ENCODE data around the gene ZNF410.

- TF ChIP-seq CTCF (IDR thresholded peaks at IDR 0.05) (no peak), NR3C1 (CRISPR knock-in tag; conservative IDR thresholded peaks at IDR 0.05; ENCODE audit: low read depth) (no peak), GABPB1 (CRISPR knock-in tag; IDR thresholded peaks at IDR 0.05) (no peak), MAX (CRISPR knock-in tag; IDR thresholded peaks at IDR 0.05) (no peak), NFYB (CRISPR knock-in tag; conservative IDR thresholded peaks at IDR 0.05; ENCODE audit: low read depth) (no peak), FOXJ3 (CRISPR knock-in tag; IDR thresholded peaks at IDR 0.05; ENCODE audit: borderline replicate concordance) (no peak)
Observed at GRCh38 chr14:73958591-73958990, 71.9 kb downstream of the ZNF410 start.

Data from WTC11 (cell line).